GM19372 (cell line): ENCODE results near the gene ALG14.

ENCODE experiments used
- ATAC-seq: cut with Tn5 transposase; IDR thresholded peaks from one replicate; pipeline ENCODE4 v1.9.1; 2021; ENCODE audit warnings: mild to moderate bottlenecking, low read depth, moderate library complexity; ENCODE audit not compliant: unreplicated experiment

Gene ALG14

DNA sequence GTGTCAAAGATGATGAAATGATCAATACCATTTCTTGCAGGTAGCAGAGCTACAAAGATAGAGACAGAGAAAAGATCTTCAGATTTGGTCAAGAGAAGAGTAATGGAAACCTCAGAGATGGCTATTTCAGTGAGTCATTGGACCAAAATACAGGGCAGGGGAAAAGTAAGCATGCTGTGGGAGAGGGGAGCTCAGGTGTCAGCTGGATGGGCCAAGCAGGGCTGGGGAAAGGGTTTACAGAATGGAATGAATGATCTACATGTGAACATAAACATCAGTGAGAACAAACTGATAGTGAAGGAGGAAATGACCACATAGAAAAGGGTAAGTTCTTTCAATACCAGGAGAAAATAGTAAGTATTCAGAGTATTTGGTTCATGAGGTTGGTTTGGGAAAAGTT, 84.4 kb downstream of the ALG14 start:
- no peak for ATAC-seq

- no peak for ATAC-seq
Observed at GRCh38 chr1:94986783-94987182, 86.0 kb downstream of the ALG14 start.

DNA sequence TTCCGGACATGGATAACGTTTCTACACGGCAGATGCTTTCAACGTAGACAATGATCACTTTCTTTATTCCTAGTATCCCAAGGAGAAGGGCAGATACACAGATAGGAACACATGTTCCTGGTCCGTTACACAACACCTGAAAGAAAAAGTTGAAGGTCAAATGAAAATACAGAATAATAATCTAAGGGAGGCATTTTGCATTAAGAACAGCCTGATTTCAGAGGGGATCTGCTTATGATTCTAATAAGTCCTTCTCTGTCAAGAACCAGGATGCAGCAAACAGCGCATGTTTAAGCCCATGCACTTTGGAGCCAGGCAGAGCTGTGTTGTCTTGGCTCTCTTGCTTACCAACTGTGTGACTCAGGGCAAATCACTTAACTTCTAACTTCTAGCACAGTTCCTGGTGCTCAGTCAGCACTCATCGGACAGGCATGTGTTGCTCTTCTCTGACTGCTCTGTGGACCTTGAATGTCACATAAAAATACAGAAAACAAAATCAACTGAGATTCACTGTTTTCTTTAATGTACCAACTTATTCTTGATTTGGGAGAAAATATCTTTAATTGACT, 89.5 kb downstream of the ALG14 start:
- ATAC-seq: no peak

- no peak for ATAC-seq
Observed at GRCh38 chr1:94982398-94982797, 90.4 kb downstream of the ALG14 start.

DNA sequence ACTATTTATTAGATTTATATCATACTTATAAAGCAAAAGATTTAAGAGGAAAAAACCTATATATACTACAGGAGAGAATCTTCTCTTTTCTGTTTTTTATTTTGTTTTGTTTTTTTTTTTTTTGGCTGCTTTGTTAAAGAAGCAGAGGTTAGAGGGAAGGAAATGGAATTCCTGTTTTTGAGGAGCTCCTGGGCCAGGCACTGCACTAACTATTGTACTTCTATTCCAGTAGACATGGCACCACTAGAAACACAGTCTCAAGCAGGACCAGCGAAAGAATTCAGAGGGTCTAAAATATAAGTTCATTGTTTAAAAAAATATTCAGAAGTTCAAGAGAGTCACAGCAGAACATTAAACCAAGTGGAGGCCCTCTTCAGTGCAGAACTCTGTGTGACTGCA, 91.2 kb downstream of the ALG14 start:
- no peak for ATAC-seq

GRCh38 chr1:94980582-94981574, 91.9 kb downstream of the ALG14 start:
- ATAC-seq: no peak

GRCh38 chr1:94979656-94980581, 92.8 kb downstream of the ALG14 start:
- ATAC-seq: no peak

DNA sequence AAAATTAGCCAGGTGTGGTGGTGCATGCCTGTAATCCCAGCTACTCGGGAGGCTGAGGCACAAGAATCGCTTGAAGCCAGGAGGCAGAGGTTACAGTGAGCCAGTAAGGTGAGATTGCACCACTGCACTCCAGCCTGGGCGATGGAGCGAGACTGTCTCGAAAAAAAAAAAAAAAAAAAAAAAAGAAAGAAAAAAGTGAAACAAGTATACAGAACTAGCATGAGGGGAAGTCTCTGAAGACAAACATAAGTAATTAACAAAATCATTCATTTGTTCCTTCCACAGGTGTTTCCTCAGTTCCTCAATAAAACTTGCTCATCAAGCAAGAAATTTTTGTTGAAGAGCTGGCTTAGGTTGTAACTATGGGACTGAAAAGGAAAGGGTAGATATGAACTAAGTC, 93.6 kb downstream of the ALG14 start:
- ATAC-seq: no peak

DNA sequence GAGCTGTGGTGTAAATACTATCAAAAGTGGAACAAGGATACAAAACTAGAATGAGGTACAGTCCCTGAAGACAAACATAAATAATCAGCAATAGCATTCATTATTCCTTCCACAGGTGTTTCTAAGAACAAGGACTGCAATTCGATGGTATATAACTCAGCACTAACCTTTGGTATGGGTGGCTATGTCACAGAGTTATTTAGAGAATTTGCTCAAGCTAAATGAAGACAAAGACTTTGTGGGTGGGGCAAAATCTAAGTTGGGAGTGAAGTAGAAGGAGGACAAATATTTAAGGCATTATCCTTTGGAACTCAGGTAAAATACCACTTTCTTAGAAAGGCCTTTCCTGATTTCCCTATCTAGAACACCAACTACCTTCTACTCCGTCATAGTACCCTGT, 94.3 kb downstream of the ALG14 start:
- ATAC-seq: no peak

- no peak for ATAC-seq
Observed at GRCh38 chr1:94976971-94977548, 95.7 kb downstream of the ALG14 start.

DNA sequence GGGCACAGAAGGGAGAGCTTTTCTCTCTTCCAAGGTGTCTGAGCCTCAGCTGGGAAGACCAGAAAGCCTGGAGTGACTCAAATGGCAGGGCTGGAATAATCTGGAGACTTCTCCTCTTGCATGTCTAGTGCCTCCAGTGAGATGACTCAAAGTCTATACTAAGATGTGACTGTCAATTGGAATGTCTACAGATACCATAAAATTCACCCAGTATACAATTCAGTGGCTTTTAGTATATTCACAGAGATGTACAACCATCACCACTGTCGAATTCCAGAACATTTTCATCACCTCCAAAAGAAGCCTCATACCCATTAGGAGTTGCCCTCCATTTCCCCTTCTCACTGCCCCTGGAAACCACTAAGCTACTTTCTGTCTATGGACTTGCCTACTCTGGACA, 97.9 kb downstream of the ALG14 start:
- ATAC-seq: no peak

DNA sequence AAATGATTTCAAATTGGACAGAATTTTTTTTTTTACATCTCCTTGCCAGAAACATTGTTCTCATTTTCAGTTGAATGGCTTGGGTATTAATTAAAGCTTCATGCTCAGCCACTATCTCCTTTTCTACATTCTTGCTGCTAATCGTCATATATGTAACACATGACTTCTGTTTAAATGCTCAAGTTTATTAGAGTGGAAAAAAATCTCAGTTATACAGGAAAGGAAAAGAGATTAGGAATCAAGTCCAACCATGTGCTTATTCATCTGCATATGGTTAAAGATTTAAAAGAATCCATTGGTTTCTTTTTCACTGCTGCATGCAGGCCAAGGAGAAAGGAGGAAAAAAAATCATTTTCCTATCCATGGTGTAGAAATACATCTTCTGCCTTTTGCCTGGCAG, 98.5 kb downstream of the ALG14 start:
- ATAC-seq: no peak

DNA sequence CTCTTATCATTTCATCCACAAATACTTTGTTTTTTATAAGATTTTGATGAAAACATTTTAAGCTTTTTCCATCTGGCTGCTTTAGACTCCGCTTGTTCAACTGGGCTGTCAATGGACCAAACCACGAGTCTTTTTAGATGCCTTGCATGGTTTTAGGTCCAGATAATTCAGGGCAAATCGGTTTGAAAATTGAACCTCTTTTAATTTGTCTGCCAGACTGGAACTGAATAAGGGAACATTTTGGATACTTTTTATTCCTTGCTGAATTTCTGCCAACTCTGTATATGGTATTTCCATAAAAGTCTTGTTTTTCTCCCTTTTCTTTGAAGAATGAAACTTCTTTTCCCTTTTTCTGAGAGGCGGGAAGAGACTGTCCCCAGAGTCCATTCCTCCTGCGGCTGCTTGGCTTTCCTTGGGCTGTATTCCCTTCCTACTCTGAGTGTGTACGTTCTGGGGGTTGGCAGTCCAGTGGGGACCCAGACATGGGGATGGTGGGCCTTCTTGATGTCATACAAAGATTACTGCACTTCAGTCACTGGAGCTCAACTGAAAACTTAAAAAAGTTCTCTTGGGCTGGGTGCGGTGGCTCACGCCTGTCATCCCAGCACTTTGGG, 99.3 kb downstream of the ALG14 start:
- ATAC-seq: no peak

DNA sequence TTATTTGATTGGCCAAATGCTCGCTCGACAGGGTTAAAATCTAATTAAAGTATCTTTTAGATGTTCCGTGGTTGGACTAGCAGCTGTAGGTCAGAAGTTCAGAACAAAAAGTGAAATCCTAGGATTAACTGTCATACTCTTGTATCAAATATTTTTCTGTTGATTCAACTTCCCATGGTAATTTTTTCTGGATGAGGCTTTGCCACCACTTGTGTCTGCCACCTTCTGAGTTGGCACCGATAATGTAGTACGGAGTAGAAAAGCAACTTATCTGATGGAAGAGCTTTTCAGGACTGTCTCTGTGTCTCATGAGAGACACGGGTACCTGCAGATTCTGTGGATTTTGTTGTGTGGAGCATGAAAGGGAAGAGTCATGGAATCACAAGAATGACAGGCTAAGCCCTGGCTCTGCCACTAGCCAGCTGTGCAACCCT, 101.2 kb downstream of the ALG14 start:
- no peak for ATAC-seq

DNA sequence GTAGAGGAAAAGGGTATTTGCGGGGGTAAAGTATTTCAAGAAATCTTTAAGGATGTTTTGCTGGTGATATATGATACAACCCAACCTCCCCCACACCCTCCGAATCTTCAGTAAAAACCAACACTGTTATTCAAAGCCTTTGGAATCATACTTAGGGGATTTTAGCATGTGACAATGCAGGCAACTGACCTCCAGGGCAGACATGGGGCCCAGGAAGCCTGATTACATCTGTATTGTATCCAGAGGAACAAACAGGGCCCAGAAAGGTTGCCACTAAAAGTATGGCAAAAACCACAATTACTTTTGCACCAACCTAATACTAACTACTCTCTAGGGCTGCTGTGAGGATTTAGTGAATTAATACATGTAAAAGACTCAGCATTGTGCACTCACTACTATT, 102.0 kb downstream of the ALG14 start:
- ATAC-seq: no peak

DNA sequence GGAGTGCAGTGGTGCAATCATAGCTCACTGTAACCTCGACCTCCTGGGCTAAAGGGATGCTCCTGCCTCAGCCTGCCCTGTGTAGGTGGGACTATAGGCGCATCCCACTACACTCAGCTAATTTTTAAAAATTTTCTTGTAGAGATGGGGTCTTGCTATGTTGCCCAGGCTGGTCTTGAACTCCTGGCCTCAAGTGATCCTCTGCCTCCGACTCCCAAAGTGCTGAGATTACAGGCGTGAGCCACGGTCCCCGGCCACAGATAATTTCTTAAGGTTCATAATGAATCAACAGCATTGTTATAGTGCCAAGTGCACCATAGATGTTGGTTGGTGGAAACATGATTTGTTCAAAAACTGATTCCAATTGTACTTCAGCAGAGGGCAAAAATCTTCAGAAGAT, 103.6 kb downstream of the ALG14 start:
- no peak for ATAC-seq

DNA sequence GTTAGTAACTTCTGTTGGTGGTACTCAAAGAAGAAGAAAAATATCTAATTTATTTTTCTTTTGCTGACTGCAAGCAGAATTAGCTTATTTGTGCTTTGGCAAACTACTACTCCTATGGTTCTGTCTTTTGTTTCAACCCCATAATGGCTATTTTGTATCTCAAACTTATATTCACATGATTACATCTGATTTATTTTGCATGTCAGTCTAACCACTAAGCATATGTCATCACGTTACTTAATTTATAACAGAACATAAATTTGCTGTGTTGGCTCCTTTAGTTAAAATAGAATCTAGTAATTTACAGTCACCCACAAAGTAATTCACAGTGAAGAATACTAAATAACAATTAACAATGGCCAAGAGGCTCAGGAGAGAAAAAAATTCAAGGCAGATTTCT, 106.7 kb downstream of the ALG14 start:
- ATAC-seq: no peak

DNA sequence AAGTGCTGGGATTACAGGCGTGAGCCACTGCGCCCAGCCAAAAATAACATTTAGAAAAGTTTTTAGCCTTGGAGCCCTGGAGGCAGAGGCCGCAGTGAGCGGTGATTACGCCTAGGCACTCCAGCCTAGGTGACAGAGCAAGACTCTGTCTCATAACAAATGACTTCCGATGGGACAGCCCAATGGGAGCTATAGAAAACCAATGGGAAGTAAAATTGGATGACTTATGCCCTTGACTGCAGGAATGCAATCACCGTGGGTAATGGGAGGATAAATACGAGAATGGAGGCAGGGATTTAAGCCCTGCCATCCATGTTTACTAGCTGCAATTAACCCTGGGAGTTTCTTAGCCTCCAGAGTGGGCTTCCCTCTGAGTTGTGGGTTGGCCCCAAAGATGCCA, 108.9 kb downstream of the ALG14 start:
- no peak for ATAC-seq

GRCh38 chr1:94962409-94963265, 110.1 kb downstream of the ALG14 start:
- peak; percentile 95 for ATAC-seq
